CD4-positive, alpha-beta T cell treated with Interleukin-15 for 4 hours (primary cell): ENCODE measurements around the gene CES4A.
"Not testable (repeated sequence)": the region's sequence is repeated elsewhere in the genome, so short reads cannot be mapped to it uniquely, and the experiment has no call there.

Experiments used
- DNase-seq: peaks from one replicate; pipeline ENCODE4 v3.0.0-alpha.2; 2020; ENCODE audit warnings: low spot score

The CES4A gene

GRCh38 chr16:66988197-66988788, at the start of gene CES4A:
Gene CES4A (plus strand): TSS chr16:66988589. CDS start chr16:66988773, 184 bp downstream.
- no peak for DNase-seq

GRCh38 chr16:66939366-66939765, 49.0 kb upstream of the CES4A start:
- DNase-seq = no peak

- DNase-seq = no peak
Observed at GRCh38 chr16:66940236-66940635, 48.2 kb upstream of the CES4A start.

- no peak for DNase-seq
Observed at GRCh38 chr16:66942981-66943380, 45.4 kb upstream of the CES4A start.

- no peak for DNase-seq
Observed at GRCh38 chr16:66943426-66944053, 44.8 kb upstream of the CES4A start.

GRCh38 chr16:66944054-66944441, 44.3 kb upstream of the CES4A start:
- no peak for DNase-seq

- not testable (repeated sequence) for DNase-seq
Observed at GRCh38 chr16:66944971-66945370, 43.4 kb upstream of the CES4A start.

GRCh38 chr16:66945939-66946338, 42.5 kb upstream of the CES4A start:
- DNase-seq = no peak

GRCh38 chr16:66946541-66946940, 41.8 kb upstream of the CES4A start:
- DNase-seq = no peak

- no peak for DNase-seq
Observed at GRCh38 chr16:66946974-66947301, 41.5 kb upstream of the CES4A start.

- DNase-seq = peak; percentile 87
Observed at GRCh38 chr16:66947302-66948065, 40.9 kb upstream of the CES4A start.

GRCh38 chr16:66948134-66948836, 40.1 kb upstream of the CES4A start:
- no peak for DNase-seq

GRCh38 chr16:66948837-66949225, 39.6 kb upstream of the CES4A start:
- DNase-seq = no peak

- DNase-seq = no peak
Observed at GRCh38 chr16:66949472-66949871, 38.9 kb upstream of the CES4A start.

GRCh38 chr16:66950437-66950836, 38.0 kb upstream of the CES4A start:
- DNase-seq = no peak

- DNase-seq = no peak
Observed at GRCh38 chr16:66950971-66951790, 37.2 kb upstream of the CES4A start.

- no peak for DNase-seq
Observed at GRCh38 chr16:66952430-66953110, 35.8 kb upstream of the CES4A start.

GRCh38 chr16:66953462-66954096, 34.8 kb upstream of the CES4A start:
- DNase-seq = no peak

GRCh38 chr16:66954097-66954659, 34.2 kb upstream of the CES4A start:
- peak; percentile 77 for DNase-seq

- not testable (repeated sequence) for DNase-seq
Observed at GRCh38 chr16:66955363-66956153, 32.8 kb upstream of the CES4A start.
